NK-92 treated with Interleukin-12 subunit alpha and Interleukin-12 subunit beta, amount 100 ng/mL, for 24 hours (cell line): ENCODE data around the gene SRI.
"Not testable (repeated sequence)": the region's sequence is repeated elsewhere in the genome, so short reads cannot be mapped to it uniquely, and the experiment has no call there.

ENCODE experiments used
- DNase-seq: peaks from one replicate; lab custom pipeline; 2025; lab: John Stamatoyannopoulos, UW

The SRI gene

GRCh38 chr7:88219781-88220747 lies at the start of gene SRI:
Gene SRI (minus strand): TSS chr7:88220038. CDS start chr7:88220026, 12 bp downstream.
- DNase-seq, result peak; percentile 88

GRCh38 chr7:88269586-88269985 lies 49.7 kb upstream of the SRI start:
- no peak for DNase-seq

- DNase-seq, result no peak
Observed at GRCh38 chr7:88268858-88269257, 49.0 kb upstream of the SRI start.

GRCh38 chr7:88268051-88268450 lies 48.2 kb upstream of the SRI start:
- no peak for DNase-seq

GRCh38 chr7:88267421-88267820 lies 47.6 kb upstream of the SRI start:
- no peak for DNase-seq

- DNase-seq, result not testable (repeated sequence)
Observed at GRCh38 chr7:88264987-88265386, 45.1 kb upstream of the SRI start.

GRCh38 chr7:88262562-88262961 lies 42.7 kb upstream of the SRI start:
- DNase-seq, result no peak

- no peak for DNase-seq
Observed at GRCh38 chr7:88260719-88261118, 40.9 kb upstream of the SRI start.

- DNase-seq, result no peak
Observed at GRCh38 chr7:88259656-88260380, 40.0 kb upstream of the SRI start.

- DNase-seq, result not testable (repeated sequence)
Observed at GRCh38 chr7:88258296-88258695, 38.5 kb upstream of the SRI start.

- DNase-seq, result no peak
Observed at GRCh38 chr7:88256906-88257305, 37.1 kb upstream of the SRI start.

- no peak for DNase-seq
Observed at GRCh38 chr7:88254721-88255424, 35.0 kb upstream of the SRI start.

GRCh38 chr7:88253640-88254039 lies 33.8 kb upstream of the SRI start:
- no peak for DNase-seq

- no peak for DNase-seq
Observed at GRCh38 chr7:88244258-88244657, 24.4 kb upstream of the SRI start.

GRCh38 chr7:88243345-88243909 lies 23.6 kb upstream of the SRI start:
- no peak for DNase-seq

- no peak for DNase-seq
Observed at GRCh38 chr7:88239852-88240251, 20.0 kb upstream of the SRI start.

- no peak for DNase-seq
Observed at GRCh38 chr7:88233828-88234227, 14.0 kb upstream of the SRI start.

- no peak for DNase-seq
Observed at GRCh38 chr7:88230646-88231045, 10.8 kb upstream of the SRI start.

GRCh38 chr7:88229302-88229995 lies 9.6 kb upstream of the SRI start:
- DNase-seq, result no peak

GRCh38 chr7:88226886-88227516 lies 7.2 kb upstream of the SRI start:
- DNase-seq, result no peak

GRCh38 chr7:88226201-88226600 lies 6.4 kb upstream of the SRI start:
- DNase-seq, result no peak
